ENCODE results near the gene IER5L. TPM values are rescaled to one million over a fixed set of nuclear protein-coding genes. Genes with fewer than 3 reads are reported as not detected.
A peak's percentile ranks its signal among the peaks of the same experiment; 100 is the strongest.
"Not testable (repeated sequence)": the region's sequence is repeated elsewhere in the genome, so short reads cannot be mapped to it uniquely, and the experiment has no call there.

The IER5L gene
- total RNA-seq, 1 donor from 2014 or later: 9.6 TPM

DNA sequence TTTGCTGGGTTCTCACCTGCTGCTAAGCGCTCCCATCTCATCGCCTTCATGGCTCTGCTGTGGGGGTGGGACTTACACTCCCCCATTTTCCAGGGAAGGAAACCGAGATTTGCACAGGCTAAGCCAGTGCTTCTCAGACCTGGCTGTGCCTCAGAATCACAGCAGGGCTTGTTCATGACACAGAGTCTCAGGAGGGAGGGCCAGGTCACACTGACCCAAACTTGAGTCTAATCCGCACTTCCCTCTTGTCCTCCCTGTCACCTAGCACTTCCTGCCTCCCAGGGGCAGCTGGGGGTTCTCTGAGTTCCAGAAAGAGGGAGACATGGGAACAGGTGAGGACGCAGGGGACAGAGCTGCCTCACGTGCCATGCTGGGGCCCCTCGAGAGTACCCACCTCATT is 15.6 kb upstream of the IER5L start:
- no peaks in the 10 kb centered on the region for H3K4me1 ChIP-seq
- TF ChIP-seq, protein P1, sequence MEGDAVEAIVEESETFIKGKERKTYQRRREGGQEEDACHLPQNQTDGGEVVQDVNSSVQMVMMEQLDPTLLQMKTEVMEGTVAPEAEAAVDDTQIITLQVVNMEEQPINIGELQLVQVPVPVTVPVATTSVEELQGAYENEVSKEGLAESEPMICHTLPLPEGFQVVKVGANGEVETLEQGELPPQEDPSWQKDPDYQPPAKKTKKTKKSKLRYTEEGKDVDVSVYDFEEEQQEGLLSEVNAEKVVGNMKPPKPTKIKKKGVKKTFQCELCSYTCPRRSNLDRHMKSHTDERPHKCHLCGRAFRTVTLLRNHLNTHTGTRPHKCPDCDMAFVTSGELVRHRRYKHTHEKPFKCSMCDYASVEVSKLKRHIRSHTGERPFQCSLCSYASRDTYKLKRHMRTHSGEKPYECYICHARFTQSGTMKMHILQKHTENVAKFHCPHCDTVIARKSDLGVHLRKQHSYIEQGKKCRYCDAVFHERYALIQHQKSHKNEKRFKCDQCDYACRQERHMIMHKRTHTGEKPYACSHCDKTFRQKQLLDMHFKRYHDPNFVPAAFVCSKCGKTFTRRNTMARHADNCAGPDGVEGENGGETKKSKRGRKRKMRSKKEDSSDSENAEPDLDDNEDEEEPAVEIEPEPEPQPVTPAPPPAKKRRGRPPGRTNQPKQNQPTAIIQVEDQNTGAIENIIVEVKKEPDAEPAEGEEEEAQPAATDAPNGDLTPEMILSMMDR (IDR thresholded peaks at IDR 0.05): no peak
- DNase-seq (no peak), ATAC-seq (peak; percentile 14)
- intact Hi-C loops (cut with DNase I): no loop called here
- H3K9me3 ChIP-seq: no peaks in the 10 kb centered on the region
- no peaks in the 10 kb centered on the region for H3K27me3 ChIP-seq
- H3K4me3 ChIP-seq: no peak overlapping the region
- H3K27ac ChIP-seq: no peak overlapping the region
- no peaks in the 10 kb centered on the region for H3K36me3 ChIP-seq

DNA sequence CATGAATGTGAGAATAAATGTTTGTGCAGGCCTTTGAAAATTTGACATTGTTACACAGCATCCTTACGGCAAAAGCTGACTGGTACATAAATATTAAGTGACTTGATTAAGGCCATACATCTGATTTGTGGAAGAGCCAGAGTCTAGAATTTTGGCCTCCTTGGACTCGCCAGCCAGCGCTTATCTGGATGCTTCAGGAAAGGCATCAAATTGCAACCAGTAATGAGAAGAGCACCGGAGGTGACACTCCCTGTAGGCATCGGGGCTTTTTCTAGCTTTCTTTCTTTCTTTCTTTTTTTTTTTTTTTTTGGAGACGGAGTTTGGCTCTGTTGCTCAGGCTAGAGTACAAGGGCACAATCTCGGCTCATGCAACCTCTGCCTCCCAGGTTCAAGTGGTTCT is 13.2 kb upstream of the IER5L start:
- DNase-seq: no peak
- Histone ChIP-seq H3K27me3 (no peaks in the 10 kb centered on the region), H3K4me3 (no peak overlapping the region), H3K27ac (no peak overlapping the region), H3K4me1 (no peaks in the 10 kb centered on the region), H3K9me3 (no peaks in the 10 kb centered on the region), H3K36me3 (no peaks in the 10 kb centered on the region)
- TF ChIP-seq, protein P1 (IDR thresholded peaks at IDR 0.05): no peak
- ATAC-seq: no peak
- intact Hi-C loops (cut with DNase I): no loop called here

DNA sequence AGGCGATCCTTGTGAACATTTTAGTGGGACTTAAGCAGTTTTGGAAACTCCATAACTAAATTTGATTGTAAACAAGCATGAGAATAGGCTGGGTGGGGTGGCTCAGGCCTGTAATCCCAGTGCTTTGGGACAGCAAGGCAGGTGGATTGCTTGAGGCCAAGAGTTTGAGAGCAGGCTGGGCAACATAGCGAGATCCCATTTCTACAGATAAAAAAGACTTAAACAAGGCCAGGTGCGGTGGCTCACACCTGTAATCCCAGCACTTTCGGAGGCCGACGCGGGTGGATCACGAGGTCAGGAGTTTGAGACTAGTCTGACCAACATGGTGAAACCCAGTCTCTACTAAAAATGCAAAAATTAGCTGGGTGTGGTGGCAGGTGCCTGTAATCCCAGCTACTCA is 11.9 kb upstream of the IER5L start:
- intact Hi-C loops (cut with DNase I): loop anchor here (10.0 kb wide), 1 partner anchor 305 kb away; no protein-coding TSS in a partner anchor
- H3K27ac ChIP-seq, H3K27me3 ChIP-seq, H3K4me3 ChIP-seq, H3K4me1 ChIP-seq, DNase-seq, ATAC-seq, H3K36me3 ChIP-seq, H3K9me3 ChIP-seq: not testable (repeated sequence)

DNA sequence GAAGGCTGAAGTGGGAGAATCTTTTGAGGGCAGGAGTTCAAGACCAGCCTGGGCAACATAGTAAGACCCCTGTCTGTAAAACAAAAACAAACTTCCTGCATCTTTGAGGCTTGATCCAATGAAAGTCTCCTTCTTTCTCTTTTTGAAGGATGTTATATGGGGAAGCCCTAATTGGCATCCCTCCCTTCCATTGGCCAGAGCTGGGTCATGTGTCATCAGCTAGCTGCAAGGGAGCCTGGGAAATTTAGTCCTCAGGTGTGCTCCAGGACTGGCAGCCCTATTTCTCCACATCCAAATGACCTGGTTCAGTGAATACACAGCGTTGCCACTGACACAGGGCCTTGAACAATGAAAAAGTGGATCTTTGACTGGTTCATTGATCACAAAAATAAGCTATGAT is 9.0 kb upstream of the IER5L start:
- Histone ChIP-seq H3K9me3 (no peaks in the 10 kb centered on the region), H3K27ac (no peak overlapping the region), H3K4me1 (no peaks in the 10 kb centered on the region), H3K27me3 (no peaks in the 10 kb centered on the region), H3K36me3 (no peaks in the 10 kb centered on the region), H3K4me3 (no peak overlapping the region)
- DNase-seq (no peak), ATAC-seq (no peak)
- intact Hi-C loops (cut with DNase I): loop anchor here (10.0 kb wide), 1 partner anchor 308 kb away; no protein-coding TSS in a partner anchor
- TF ChIP-seq, protein P1 (IDR thresholded peaks at IDR 0.05): no peak

DNA sequence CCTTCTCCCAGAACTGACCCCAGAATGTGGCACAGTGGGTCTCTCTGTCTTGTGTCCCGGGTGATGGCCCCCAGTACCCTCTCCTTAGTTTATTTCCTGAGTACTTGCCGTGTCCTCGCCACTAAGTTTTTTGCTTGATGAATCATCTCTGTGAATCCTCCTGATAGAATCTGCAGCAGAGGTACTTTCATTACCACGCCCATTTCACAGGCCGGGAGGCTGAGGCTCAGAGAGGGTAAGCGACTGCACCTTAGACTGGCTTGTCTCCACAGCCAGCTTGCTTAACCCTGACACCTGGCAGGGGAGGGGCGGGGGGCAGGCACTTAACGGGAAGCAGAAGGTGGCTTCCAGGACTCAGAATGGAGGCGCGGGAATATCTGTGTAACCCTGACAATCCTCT is 7.9 kb upstream of the IER5L start:
- H3K36me3 ChIP-seq: no peaks in the 10 kb centered on the region
- H3K27me3 ChIP-seq: no peaks in the 10 kb centered on the region
- H3K27ac ChIP-seq: no peak overlapping the region
- no peak overlapping the region for H3K4me3 ChIP-seq
- DNase-seq: no peak
- ATAC-seq: no peak
- no peaks in the 10 kb centered on the region for H3K4me1 ChIP-seq
- H3K9me3 ChIP-seq: no peaks in the 10 kb centered on the region
- TF ChIP-seq, protein P1 (IDR thresholded peaks at IDR 0.05): no peak
- intact Hi-C loops (cut with DNase I): loop anchor here (10.0 kb wide), 1 partner anchor 309 kb away; no protein-coding TSS in a partner anchor

DNA sequence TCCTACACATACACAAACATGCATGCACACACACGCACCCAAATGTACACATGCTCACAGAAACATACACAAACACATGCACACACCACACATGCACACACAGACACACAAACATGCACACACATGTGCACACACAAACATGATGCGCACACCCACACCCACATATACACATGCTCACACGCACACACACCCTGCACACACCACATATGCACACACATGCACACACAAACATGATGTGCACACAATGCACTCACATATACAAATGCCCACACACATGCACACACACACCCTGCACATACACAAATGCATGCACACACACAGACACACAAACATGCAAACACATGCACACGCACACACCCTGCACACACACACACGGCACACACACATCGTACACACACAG is 7.3 kb upstream of the IER5L start:
- Histone ChIP-seq H3K4me3 (no peak overlapping the region), H3K27ac (no peak overlapping the region), H3K36me3 (no peaks in the 10 kb centered on the region), H3K4me1 (no peaks in the 10 kb centered on the region), H3K9me3 (no peaks in the 10 kb centered on the region), H3K27me3 (no peaks in the 10 kb centered on the region)
- TF ChIP-seq, protein P1 (IDR thresholded peaks at IDR 0.05): no peak
- DNase-seq (no peak), ATAC-seq (no peak)
- intact Hi-C loops (cut with DNase I): loop anchor here (10.0 kb wide), 1 partner anchor 309 kb away; no protein-coding TSS in a partner anchor

Data from upper lobe of right lung (tissue), 1 donor.